Astrocyte (in vitro differentiated cells and primary cell): Measurements from ENCODE around the gene RABL2A. TPM values are rescaled to one million over a fixed set of nuclear protein-coding genes. Genes with fewer than 3 reads are reported as not detected.
"Not testable (repeated sequence)": the region's sequence is repeated elsewhere in the genome, so short reads cannot be mapped to it uniquely, and the experiment has no call there.

Experiments
- DNase-seq: peaks from one replicate; pipeline ENCODE4 v3.0.0-alpha.2; 2010; ENCODE audit warnings: low read depth
- FAIRE-seq: peaks from 2 replicates; lab custom pipeline; 2011; peaks lifted over from hg19 to GRCh38; lab: Jason Lieb, UNC
- H2AFZ ChIP-seq: 2 replicates; pipeline ENCODE4 v1.6.0; 2012; ENCODE audit warnings: low read depth, low read length, inconsistent platforms
- H3K27ac ChIP-seq: 2 replicates; pipeline ENCODE4 v1.5.1; 2011; ENCODE audit warnings: low read depth, low read length, inconsistent platforms
- H3K27me3 ChIP-seq: 2 replicates; pipeline ENCODE4 v1.6.0; 2011; ENCODE audit warnings: low read length, inconsistent platforms; ENCODE audit not compliant: insufficient read depth
- H3K36me3 ChIP-seq: 2 replicates; pipeline ENCODE4 v1.5.1; 2011; ENCODE audit warnings: low read length, inconsistent platforms; ENCODE audit not compliant: insufficient read depth
- H3K4me1 ChIP-seq: 2 replicates; pipeline ENCODE4 v1.5.1; 2011; ENCODE audit warnings: low read length, inconsistent platforms; ENCODE audit not compliant: insufficient read depth
- H3K4me2 ChIP-seq: 2 replicates; pipeline ENCODE4 v1.6.0; 2012; ENCODE audit warnings: low read length, inconsistent platforms
- H3K4me3 ChIP-seq: 2 replicates; pipeline ENCODE4 v1.5.1; 2011; ENCODE audit warnings: low read depth, mild to moderate bottlenecking, low read length, inconsistent platforms; ENCODE audit not compliant: insufficient read depth
- H3K79me2 ChIP-seq: 2 replicates; pipeline ENCODE4 v1.6.0; 2012; ENCODE audit warnings: mild to moderate bottlenecking, low read length, inconsistent platforms; ENCODE audit not compliant: insufficient read depth
- H3K9ac ChIP-seq: 2 replicates; pipeline ENCODE4 v1.6.0; 2012; ENCODE audit warnings: mild to moderate bottlenecking, low read length, inconsistent platforms
- H3K9me3 ChIP-seq: 2 replicates; pipeline ENCODE4 v1.5.1; 2012; ENCODE audit warnings: low read depth, mild to moderate bottlenecking, low read length, inconsistent platforms; ENCODE audit not compliant: insufficient read depth
- H4K20me1 ChIP-seq: 2 replicates; pipeline ENCODE4 v1.6.0; 2012; ENCODE audit warnings: low read length, inconsistent platforms; ENCODE audit not compliant: insufficient read depth
- H3K27ac Mint-ChIP-seq: one replicate; pipeline ENCODE4 v1.8.0; 2021; ENCODE audit warnings: mild to moderate bottlenecking, mixed read lengths; ENCODE audit not compliant: unreplicated experiment
- H3K27me3 Mint-ChIP-seq: one replicate; pipeline ENCODE4 v1.8.0; 2021; ENCODE audit warnings: low read depth, mixed read lengths; ENCODE audit not compliant: unreplicated experiment
- H3K36me3 Mint-ChIP-seq: one replicate; pipeline ENCODE4 v1.8.0; 2021; ENCODE audit warnings: low read depth, mixed read lengths; ENCODE audit not compliant: unreplicated experiment
- H3K4me1 Mint-ChIP-seq: one replicate; pipeline ENCODE4 v1.8.0; 2021; ENCODE audit warnings: low read depth, mixed read lengths; ENCODE audit not compliant: unreplicated experiment
- H3K4me3 Mint-ChIP-seq: one replicate; pipeline ENCODE4 v1.8.0; 2021; ENCODE audit warnings: mild to moderate bottlenecking, moderate library complexity, mixed read lengths; ENCODE audit not compliant: unreplicated experiment
- H3K9me3 Mint-ChIP-seq: one replicate; pipeline ENCODE4 v1.8.0; 2021; ENCODE audit warnings: mild to moderate bottlenecking, mixed read lengths; ENCODE audit not compliant: unreplicated experiment
- total RNA-seq: library from RNA; stranded (reverse); gene quantifications from 2 replicates; pipeline ENCODE4 v1.2.1, GENCODE V29; 2021
- TF ChIP-seq, protein P1 (sequence below): IDR thresholded peaks from 2 replicates; pipeline ENCODE4 v1.5.1; 2011; ENCODE audit warnings: low read depth, mild to moderate bottlenecking, inconsistent platforms, low read length, moderate library complexity; ENCODE audit not compliant: insufficient read depth

The RABL2A gene
- total RNA-seq, 1 donor from 2014 or later, result 13.0 TPM

DNA sequence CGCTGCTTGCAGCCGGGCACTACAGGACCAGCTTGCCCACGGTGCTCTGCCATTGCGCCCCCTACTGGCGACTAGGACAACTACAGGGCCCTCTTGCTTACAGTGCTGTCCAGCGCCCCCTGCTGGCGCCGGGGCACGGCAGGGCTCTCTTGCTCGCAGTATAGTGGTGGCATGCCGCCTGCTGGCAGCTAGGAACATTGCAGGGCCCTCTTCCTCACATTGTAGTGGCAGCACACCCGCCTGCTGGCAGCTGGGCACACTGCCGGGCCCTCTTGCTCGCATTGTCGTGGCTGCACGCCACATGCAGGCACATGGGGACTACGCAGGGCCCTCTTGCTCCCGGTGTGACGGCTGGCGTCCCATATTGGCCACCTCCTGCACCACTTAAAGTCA is 23.0 kb upstream of the RABL2A start:
- H3K36me3 ChIP-seq, H3K27me3 Mint-ChIP-seq, H3K9me3 ChIP-seq, H3K9me3 Mint-ChIP-seq, H3K4me1 Mint-ChIP-seq, H3K36me3 Mint-ChIP-seq, FAIRE-seq, H3K4me1 ChIP-seq, H3K79me2 ChIP-seq, H4K20me1 ChIP-seq, H3K27me3 ChIP-seq: not testable (repeated sequence)
- DNase-seq, result peak; percentile 71
- H3K27ac Mint-ChIP-seq, result peak overlapping the region; percentile 81
- H3K4me3 ChIP-seq, result peak overlapping the region; percentile 55
- peak overlapping the region; percentile 91 for H3K4me3 Mint-ChIP-seq
- peak overlapping the region; percentile 64 for H3K4me2 ChIP-seq
- H3K27ac ChIP-seq, result peak overlapping the region; percentile 56
- TF ChIP-seq, protein P1, sequence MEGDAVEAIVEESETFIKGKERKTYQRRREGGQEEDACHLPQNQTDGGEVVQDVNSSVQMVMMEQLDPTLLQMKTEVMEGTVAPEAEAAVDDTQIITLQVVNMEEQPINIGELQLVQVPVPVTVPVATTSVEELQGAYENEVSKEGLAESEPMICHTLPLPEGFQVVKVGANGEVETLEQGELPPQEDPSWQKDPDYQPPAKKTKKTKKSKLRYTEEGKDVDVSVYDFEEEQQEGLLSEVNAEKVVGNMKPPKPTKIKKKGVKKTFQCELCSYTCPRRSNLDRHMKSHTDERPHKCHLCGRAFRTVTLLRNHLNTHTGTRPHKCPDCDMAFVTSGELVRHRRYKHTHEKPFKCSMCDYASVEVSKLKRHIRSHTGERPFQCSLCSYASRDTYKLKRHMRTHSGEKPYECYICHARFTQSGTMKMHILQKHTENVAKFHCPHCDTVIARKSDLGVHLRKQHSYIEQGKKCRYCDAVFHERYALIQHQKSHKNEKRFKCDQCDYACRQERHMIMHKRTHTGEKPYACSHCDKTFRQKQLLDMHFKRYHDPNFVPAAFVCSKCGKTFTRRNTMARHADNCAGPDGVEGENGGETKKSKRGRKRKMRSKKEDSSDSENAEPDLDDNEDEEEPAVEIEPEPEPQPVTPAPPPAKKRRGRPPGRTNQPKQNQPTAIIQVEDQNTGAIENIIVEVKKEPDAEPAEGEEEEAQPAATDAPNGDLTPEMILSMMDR, result peak; percentile 95
- peak overlapping the region; percentile 67 for H3K9ac ChIP-seq
- peak overlapping the region; percentile 63 for H2AFZ ChIP-seq

DNA sequence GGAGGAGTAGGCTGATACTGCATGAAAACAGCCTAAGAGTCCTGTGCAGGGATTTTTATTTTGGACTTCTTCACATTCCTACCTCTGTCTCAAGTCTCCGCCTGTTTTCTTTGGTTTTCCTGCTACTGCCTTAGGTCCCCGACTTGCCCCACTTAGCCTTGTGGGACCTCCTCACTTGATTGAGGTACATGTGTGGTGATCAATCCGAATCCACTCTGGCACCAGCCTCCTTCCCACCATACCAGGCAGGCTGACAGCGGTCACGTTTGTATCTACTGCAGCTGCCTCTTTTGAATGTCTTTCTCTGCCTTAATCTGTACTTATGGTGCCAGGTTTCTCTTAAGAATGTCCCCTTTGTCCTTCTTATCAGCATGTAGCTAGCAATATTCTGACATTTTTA is 22.4 kb upstream of the RABL2A start:
- H3K36me3 Mint-ChIP-seq, H3K9me3 Mint-ChIP-seq, H3K27me3 ChIP-seq, H3K4me3 ChIP-seq, H4K20me1 ChIP-seq, H3K27me3 Mint-ChIP-seq, H2AFZ ChIP-seq, FAIRE-seq, H3K36me3 ChIP-seq, H3K4me2 ChIP-seq, H3K4me1 Mint-ChIP-seq, H3K4me1 ChIP-seq, H3K79me2 ChIP-seq, H3K27ac Mint-ChIP-seq, H3K9me3 ChIP-seq, H3K27ac ChIP-seq, H3K9ac ChIP-seq, DNase-seq: not testable (repeated sequence)
- H3K4me3 Mint-ChIP-seq, result peak overlapping the region; percentile 91

DNA sequence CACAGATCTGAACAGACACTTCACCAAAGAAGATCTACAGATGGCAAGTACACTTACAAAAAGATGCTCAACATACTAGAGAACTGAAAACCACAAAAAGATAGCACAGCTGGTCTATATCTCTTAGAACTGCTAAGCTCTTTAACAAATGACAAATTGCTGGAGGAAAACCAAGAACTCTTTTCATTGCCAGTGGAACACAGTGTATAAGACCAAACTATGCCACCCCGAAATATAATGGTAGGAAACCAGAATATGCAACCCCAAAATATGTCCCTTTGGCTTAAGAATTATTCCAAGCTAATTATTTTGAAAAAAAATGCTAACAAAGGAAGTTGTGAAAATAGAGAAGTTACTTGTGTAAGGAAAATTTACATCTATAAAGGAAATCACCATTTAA is 21.0 kb upstream of the RABL2A start:
- H3K9me3 Mint-ChIP-seq, H3K9me3 ChIP-seq, H3K4me3 Mint-ChIP-seq, H3K27me3 ChIP-seq, H3K79me2 ChIP-seq, H3K27ac Mint-ChIP-seq, H3K4me1 ChIP-seq, H3K4me1 Mint-ChIP-seq, H4K20me1 ChIP-seq, H2AFZ ChIP-seq, H3K4me3 ChIP-seq, H3K27ac ChIP-seq, H3K9ac ChIP-seq, H3K36me3 Mint-ChIP-seq, FAIRE-seq, H3K27me3 Mint-ChIP-seq, H3K4me2 ChIP-seq, DNase-seq, H3K36me3 ChIP-seq: not testable (repeated sequence)

DNA sequence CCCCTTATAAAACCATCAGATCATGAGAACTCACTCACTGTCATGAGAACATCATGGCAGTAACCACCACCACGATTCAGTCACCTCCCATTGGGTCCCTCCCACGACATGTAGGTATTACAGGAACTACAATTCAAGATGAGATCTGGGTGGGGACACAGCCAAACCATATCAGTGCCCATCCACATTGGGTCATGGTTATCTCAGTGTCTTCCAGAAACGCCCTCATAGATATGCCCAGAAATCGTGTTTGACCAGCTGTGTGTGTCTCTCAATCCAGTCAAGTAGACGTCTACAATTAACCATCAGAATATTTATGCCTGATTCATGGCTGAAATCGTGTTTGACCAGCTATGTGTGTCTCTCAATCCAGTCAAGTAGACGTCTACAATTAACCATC is 17.2 kb upstream of the RABL2A start:
- H3K9me3 Mint-ChIP-seq, H3K27ac Mint-ChIP-seq, H4K20me1 ChIP-seq, FAIRE-seq, H3K4me2 ChIP-seq, H3K4me3 Mint-ChIP-seq, H3K4me1 ChIP-seq, DNase-seq, H3K79me2 ChIP-seq, H3K9me3 ChIP-seq, H3K27me3 Mint-ChIP-seq, H3K27ac ChIP-seq, H3K36me3 Mint-ChIP-seq, H3K9ac ChIP-seq, H2AFZ ChIP-seq, H3K4me3 ChIP-seq, H3K36me3 ChIP-seq, H3K4me1 Mint-ChIP-seq, H3K27me3 ChIP-seq: not testable (repeated sequence)

DNA sequence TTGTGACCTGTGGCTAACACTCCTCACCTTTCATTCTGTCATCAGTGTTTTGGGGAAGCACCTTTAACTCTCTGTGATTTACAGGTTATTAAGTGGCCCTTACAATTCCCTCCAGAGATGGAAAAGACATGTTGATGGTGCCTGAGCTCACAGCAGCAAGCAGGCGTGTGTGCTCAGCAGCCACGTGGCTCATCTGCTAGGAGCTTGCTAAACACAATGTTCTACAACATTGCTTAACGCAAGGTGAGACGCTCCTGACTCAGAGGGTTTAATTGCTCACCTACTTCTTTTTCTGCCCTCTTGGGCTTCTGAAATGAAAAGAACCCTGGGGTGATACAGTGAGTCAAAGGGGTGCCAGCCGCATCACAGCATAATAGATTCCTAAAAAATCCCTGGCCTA is 6.1 kb upstream of the RABL2A start:
- H3K4me1 ChIP-seq, H3K36me3 Mint-ChIP-seq, H3K4me2 ChIP-seq, FAIRE-seq, H3K9ac ChIP-seq, H3K9me3 ChIP-seq, DNase-seq, H3K4me3 Mint-ChIP-seq, H3K27ac ChIP-seq, H3K27me3 Mint-ChIP-seq, H3K4me3 ChIP-seq, H3K79me2 ChIP-seq, H2AFZ ChIP-seq, H3K27ac Mint-ChIP-seq, H3K4me1 Mint-ChIP-seq, H4K20me1 ChIP-seq, H3K27me3 ChIP-seq, H3K36me3 ChIP-seq, H3K9me3 Mint-ChIP-seq: not testable (repeated sequence)

DNA sequence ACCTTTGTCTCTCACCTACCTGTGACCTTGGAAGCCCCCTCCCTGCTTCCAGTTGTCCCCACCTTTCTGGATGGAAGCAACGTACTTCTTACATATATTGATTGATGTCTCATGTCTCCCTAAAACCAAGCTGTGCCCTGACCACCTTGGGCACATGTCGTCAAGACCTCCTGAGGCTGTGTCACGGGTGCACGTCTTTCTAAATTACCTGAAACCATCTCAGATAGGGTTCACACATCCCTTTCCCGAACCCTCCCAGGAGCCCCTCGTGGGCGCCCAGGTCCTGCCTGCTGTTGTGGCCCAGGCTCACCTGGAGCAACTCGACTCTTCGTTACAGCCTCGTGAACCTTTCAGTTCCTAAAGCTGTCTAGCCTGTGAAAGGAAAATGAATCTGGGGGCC is 1.2 kb upstream of the RABL2A start:
- H3K4me3 ChIP-seq, H3K4me1 Mint-ChIP-seq, H3K36me3 Mint-ChIP-seq, H3K27ac ChIP-seq, FAIRE-seq, H3K36me3 ChIP-seq, H2AFZ ChIP-seq, H3K9me3 Mint-ChIP-seq, H3K27me3 ChIP-seq, H3K9me3 ChIP-seq, H3K4me1 ChIP-seq, H3K79me2 ChIP-seq, H3K9ac ChIP-seq, H3K27ac Mint-ChIP-seq, DNase-seq, H4K20me1 ChIP-seq, H3K27me3 Mint-ChIP-seq: not testable (repeated sequence)
- H3K4me3 Mint-ChIP-seq, result peak overlapping the region; percentile 69
- peak overlapping the region; percentile 48 for H3K4me2 ChIP-seq
